ENCODE data around the gene FAM13A.

- TF ChIP-seq, protein P1, sequence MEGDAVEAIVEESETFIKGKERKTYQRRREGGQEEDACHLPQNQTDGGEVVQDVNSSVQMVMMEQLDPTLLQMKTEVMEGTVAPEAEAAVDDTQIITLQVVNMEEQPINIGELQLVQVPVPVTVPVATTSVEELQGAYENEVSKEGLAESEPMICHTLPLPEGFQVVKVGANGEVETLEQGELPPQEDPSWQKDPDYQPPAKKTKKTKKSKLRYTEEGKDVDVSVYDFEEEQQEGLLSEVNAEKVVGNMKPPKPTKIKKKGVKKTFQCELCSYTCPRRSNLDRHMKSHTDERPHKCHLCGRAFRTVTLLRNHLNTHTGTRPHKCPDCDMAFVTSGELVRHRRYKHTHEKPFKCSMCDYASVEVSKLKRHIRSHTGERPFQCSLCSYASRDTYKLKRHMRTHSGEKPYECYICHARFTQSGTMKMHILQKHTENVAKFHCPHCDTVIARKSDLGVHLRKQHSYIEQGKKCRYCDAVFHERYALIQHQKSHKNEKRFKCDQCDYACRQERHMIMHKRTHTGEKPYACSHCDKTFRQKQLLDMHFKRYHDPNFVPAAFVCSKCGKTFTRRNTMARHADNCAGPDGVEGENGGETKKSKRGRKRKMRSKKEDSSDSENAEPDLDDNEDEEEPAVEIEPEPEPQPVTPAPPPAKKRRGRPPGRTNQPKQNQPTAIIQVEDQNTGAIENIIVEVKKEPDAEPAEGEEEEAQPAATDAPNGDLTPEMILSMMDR (IDR thresholded peaks at IDR 0.05): no peak
- no peak for TF ChIP-seq POLR2A (IDR thresholded peaks at IDR 0.05)
Observed at GRCh38 chr4:88940506-88940905, 116.5 kb downstream of the FAM13A start.

Data from breast epithelium (tissue), 3 donors.